OCI-M2 (cell line): ENCODE measurements around the gene PEPD.

Experiments used
- DNase-seq: peaks from one replicate; lab custom pipeline; 2025; ENCODE audit not compliant: unreplicated experiment; lab: John Stamatoyannopoulos, UW

The PEPD gene

GRCh38 chr19:33512021-33512420, 9.6 kb downstream of the PEPD start:
- no peak for DNase-seq

GRCh38 chr19:33511346-33511745, 10.2 kb downstream of the PEPD start:
- no peak for DNase-seq

GRCh38 chr19:33510462-33511194, 11.0 kb downstream of the PEPD start:
- no peak for DNase-seq

- no peak for DNase-seq
These were observed 11.8 kb downstream of the PEPD start for GRCh38 chr19:33509774-33510173.

- no peak for DNase-seq
These were observed 12.5 kb downstream of the PEPD start for GRCh38 chr19:33508941-33509614.

- DNase-seq: no peak
These were observed 13.2 kb downstream of the PEPD start for GRCh38 chr19:33508431-33508830.

- no peak for DNase-seq
These were observed 13.6 kb downstream of the PEPD start for GRCh38 chr19:33508009-33508408.

GRCh38 chr19:33507021-33507956, 14.3 kb downstream of the PEPD start:
- DNase-seq: no peak

GRCh38 chr19:33506498-33506897, 15.1 kb downstream of the PEPD start:
- no peak for DNase-seq

GRCh38 chr19:33505823-33506222, 15.8 kb downstream of the PEPD start:
- DNase-seq: no peak

GRCh38 chr19:33505148-33505547, 16.4 kb downstream of the PEPD start:
- no peak for DNase-seq

GRCh38 chr19:33504058-33504444, 17.5 kb downstream of the PEPD start:
- DNase-seq: no peak

- DNase-seq: no peak
These were observed 18.0 kb downstream of the PEPD start for GRCh38 chr19:33503433-33504057.

GRCh38 chr19:33503030-33503429, 18.6 kb downstream of the PEPD start:
- no peak for DNase-seq

GRCh38 chr19:33502521-33502920, 19.1 kb downstream of the PEPD start:
- DNase-seq: no peak

- no peak for DNase-seq
These were observed 19.8 kb downstream of the PEPD start for GRCh38 chr19:33501693-33502356.

- DNase-seq: no peak
These were observed 20.6 kb downstream of the PEPD start for GRCh38 chr19:33500991-33501390.

GRCh38 chr19:33500586-33500985, 21.0 kb downstream of the PEPD start:
- DNase-seq: no peak

GRCh38 chr19:33499671-33500506, 21.7 kb downstream of the PEPD start:
- no peak for DNase-seq

- no peak for DNase-seq
These were observed 22.3 kb downstream of the PEPD start for GRCh38 chr19:33499248-33499647.
